GM12892 (cell line): ENCODE measurements around the gene EML1.

Experiments
- POLR2A ChIP-seq: IDR thresholded peaks from 2 replicates; pipeline ENCODE4 v1.6.1; 2011; ENCODE audit warnings: low read depth, low read length, control low read depth
- POLR2AphosphoS5 ChIP-seq: IDR thresholded peaks from 2 replicates; pipeline ENCODE4 v1.6.1; 2011; ENCODE audit warnings: low read depth, low read length, control low read depth

DNA sequence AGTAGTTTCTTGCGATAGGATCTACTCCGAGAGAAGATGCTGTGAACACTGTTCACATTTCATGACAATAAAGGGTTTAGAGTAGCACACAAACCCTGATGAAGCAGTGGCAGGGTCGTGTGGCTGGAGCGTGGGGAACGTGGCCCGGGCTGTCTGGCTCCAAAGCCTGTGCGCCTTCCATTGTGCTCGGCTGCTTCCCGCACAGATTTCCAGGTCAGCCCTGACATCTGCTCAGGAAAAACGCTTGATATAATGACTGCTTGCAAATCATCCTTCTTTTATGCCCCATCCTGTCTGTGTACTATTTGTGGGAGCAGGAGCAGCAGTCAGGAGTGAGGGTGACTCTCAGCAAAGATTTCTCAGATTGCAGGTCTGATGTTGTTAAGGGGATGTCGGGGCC is 78.6 kb downstream of the EML1 start:
- TF ChIP-seq POLR2AphosphoS5, result no peak
- no peak for TF ChIP-seq POLR2A
